H1 (cell line): Measurements from ENCODE around the gene RESP18.

Experiments used
- BRCA1 ChIP-seq: IDR thresholded peaks from 2 replicates; pipeline ENCODE4 v1.6.1; 2012; ENCODE audit warnings: low read depth, low read length, improper control_type of control experiment
- CHD1 ChIP-seq: IDR thresholded peaks from 2 replicates; pipeline ENCODE4 v1.6.1; 2012; ENCODE audit warnings: low read depth, low read length, improper control_type of control experiment
- CTCF ChIP-seq, 3 experiments: IDR thresholded peaks; 1 replicate in 2 of 3; 2 replicates in 1 of 3; pipeline versions ENCODE4 v1.5.1 to v1.6.1; 2011; ENCODE audit warnings: low read length in 3 of 3, mild to moderate bottlenecking in 3 of 3, inconsistent platforms in 2 of 3, low read depth in 1 of 3, moderate library complexity in 1 of 3; ENCODE audit not compliant: insufficient read depth in 1 of 3; ENCODE audit errors: control extremely low read depth in 1 of 3
- EP300 ChIP-seq, 2 experiments: IDR thresholded peaks; 1 replicate in 1 of 2; 2 replicates in 1 of 2; pipeline ENCODE4 v1.6.1; 2011 to 2012; ENCODE audit warnings: low read depth in 2 of 2, low read length in 2 of 2, mild to moderate bottlenecking in 2 of 2, borderline replicate concordance in 1 of 2, inconsistent platforms in 1 of 2, moderate library complexity in 1 of 2
- EZH2 ChIP-seq: fragments of 200-600 bp; sonication (generic); IDR thresholded peaks from 2 replicates; pipeline ENCODE4 v1.7.1; 2012; ENCODE audit warnings: low read depth, mild to moderate bottlenecking, moderate library complexity, low read length, inconsistent platforms; ENCODE audit not compliant: severe bottlenecking
- GABPA ChIP-seq: IDR thresholded peaks from 2 replicates; pipeline ENCODE4 v1.6.1; 2011; ENCODE audit warnings: mild to moderate bottlenecking, low read length, moderate library complexity, borderline replicate concordance; ENCODE audit not compliant: insufficient read depth
- POLR2A ChIP-seq, 2 experiments: IDR thresholded peaks; 1 replicate in 1 of 2; 2 replicates in 1 of 2; pipeline ENCODE4 v1.6.1; 2011; ENCODE audit warnings: low read depth in 2 of 2, low read length in 2 of 2, mild to moderate bottlenecking in 2 of 2; ENCODE audit errors: control extremely low read depth in 1 of 2
- SP1 ChIP-seq: IDR thresholded peaks from 2 replicates; pipeline ENCODE4 v1.6.1; 2011; ENCODE audit warnings: low read depth, low read length
- TCF12 ChIP-seq: IDR thresholded peaks from 2 replicates; pipeline ENCODE4 v1.6.1; 2011; ENCODE audit warnings: low read depth, mild to moderate bottlenecking, low read length

DNA sequence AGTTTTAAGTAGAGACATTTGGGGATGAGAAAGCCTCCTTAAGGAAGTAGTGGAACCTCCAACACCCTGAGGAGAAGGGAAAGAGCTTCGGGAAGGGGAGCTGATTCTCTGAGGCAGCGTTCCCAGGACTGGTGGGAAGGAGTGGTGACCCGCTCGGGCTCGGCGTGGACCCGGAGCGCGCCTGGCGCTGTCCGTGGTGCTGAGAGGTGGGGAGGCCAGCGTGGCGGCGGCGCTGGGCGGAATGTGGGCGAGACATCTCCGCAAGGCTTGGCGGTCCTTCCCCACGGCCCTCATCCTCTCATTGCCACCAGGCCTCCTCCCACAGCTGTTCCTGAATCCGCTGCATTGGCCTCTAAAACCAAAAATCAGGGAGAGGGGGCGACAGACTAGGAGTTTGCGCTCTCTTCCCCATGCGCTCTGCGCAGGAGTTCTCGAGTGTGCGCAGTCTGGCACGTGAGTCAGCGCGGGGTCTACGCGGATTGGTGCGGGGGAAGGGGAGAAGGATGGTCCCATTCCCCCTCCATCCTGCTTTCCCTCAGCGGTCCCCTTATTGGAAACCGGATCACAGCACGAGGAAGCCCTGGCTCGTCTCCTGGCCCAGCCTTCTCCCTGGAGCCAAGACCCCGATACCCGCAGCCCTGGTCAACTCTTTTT, 857 bp downstream of the RESP18 start:
- TF ChIP-seq EP300 (IDR thresholded peaks at IDR 0.05; ENCODE audit: borderline replicate concordance in 1 of 2, low read depth in 2 of 2, low read length in 2 of 2) (no peak), POLR2A (IDR thresholded peaks at IDR 0.05; ENCODE audit: control extremely low read depth in 1 of 2, low read depth in 2 of 2, low read length in 2 of 2) (no peak), CTCF (IDR thresholded peaks at IDR 0.05; ENCODE audit: control extremely low read depth in 1 of 3, insufficient read depth in 1 of 3, low read depth in 1 of 3, low read length in 3 of 3) (no peak), SP1 (no peak), TCF12 (0 out of 2 replicates have a peak, but pooled peaks have one; percentile 15), CHD1 (no peak), GABPA (0 out of 2 replicates have a peak, but pooled peaks have one; percentile 36), EZH2 (no peak), BRCA1 (no peak)
